Activated T-cell treated with anti-CD3 and anti-CD28 coated beads, Interleukin-2, amount 50 U/mL, for 72 hours (primary cell): ENCODE results near the gene CHERP. TPM values are rescaled to one million over a fixed set of nuclear protein-coding genes. Genes with fewer than 3 reads are reported as not detected.
"Not testable (repeated sequence)": the region's sequence is repeated elsewhere in the genome, so short reads cannot be mapped to it uniquely, and the experiment has no call there.

Experiments
- ATAC-seq, 2 donors: fragments of 150-1000 bp; cut with Tn5 transposase; replicated peaks in 1 of 2; 2 replicates each; pipeline ENCODE4 v1.10.0; 2021; ENCODE audit warnings: moderate library complexity in 2 of 2, mild to moderate bottlenecking in 1 of 2
- DNase-seq, 2 donors: peaks; one replicate each; pipeline ENCODE4 v3.0.0; 2021 to 2022; ENCODE audit warnings: mixed read lengths in 1 of 2
- H3K27ac Mint-ChIP-seq: one replicate; pipeline ENCODE4 v1.8.0; 2022; ENCODE audit warnings: mild to moderate bottlenecking, moderate library complexity, mixed read lengths
- H3K27me3 Mint-ChIP-seq: one replicate; pipeline ENCODE4 v1.8.0; 2022; ENCODE audit warnings: low read depth, mixed read lengths
- H3K36me3 Mint-ChIP-seq, 2 donors: one replicate each; pipeline ENCODE4 v1.8.0; 2022; ENCODE audit warnings: mixed read lengths in 2 of 2, mild to moderate bottlenecking in 1 of 2; ENCODE audit not compliant: insufficient read depth in 2 of 2
- H3K4me1 Mint-ChIP-seq: one replicate; pipeline ENCODE4 v1.8.0; 2022; ENCODE audit warnings: low read depth, mixed read lengths
- H3K4me3 Mint-ChIP-seq, 2 donors: one replicate each; pipeline ENCODE4 v1.8.0; 2022; ENCODE audit warnings: mild to moderate bottlenecking in 2 of 2, mixed read lengths in 2 of 2, moderate library complexity in 2 of 2
- H3K9me3 Mint-ChIP-seq, 2 donors: one replicate each; pipeline ENCODE4 v1.8.0; 2022; ENCODE audit warnings: mixed read lengths in 2 of 2
- total RNA-seq, 2 donors: library from RNA; stranded (reverse); gene quantifications; one replicate each; pipeline ENCODE4 v1.2.3, GENCODE V29; 2022

The CHERP gene
- total RNA-seq, 2 donors from 2014 or later, result 54.8 to 59.6 TPM

DNA sequence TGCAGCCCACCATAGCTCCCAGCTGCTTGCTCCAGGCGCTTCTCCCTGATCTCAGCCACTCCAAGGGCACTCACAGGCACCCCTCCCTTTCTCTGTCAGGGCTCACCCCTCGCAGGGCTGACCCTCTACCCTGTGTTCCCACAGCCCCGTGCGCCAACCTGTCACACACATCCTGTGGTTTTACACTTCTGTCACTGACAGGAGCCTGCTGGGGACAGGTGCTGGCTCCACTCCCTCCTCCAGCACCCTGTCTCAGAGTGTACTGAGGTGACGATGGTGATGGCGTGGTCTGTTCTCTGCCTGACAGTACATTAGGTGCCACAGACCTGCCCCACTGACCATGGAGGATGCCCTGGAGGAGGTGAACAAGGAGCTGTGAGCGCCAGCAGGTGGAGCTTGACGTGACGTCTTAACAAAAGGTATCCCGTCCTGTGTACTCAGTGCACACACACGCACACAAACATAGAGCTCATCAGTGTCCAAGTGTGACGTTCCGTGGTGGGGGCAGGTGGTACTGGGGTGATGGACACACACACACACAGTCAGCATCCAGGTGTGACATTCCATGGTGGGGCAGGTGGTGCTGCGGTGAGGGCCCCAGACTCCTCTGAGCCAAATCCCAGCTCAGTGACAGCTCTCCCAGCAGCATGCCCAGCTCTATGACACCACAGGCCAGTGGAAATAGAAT is 25.2 kb downstream of the CHERP start:
- Mint-ChIP-seq H3K9me3 (no peaks in the 10 kb centered on the region), H3K27me3 (no peaks in the 10 kb centered on the region), H3K36me3 (peaks cover 0 to 5% of the 10 kb centered on the region in 2 donors), H3K27ac (no peak overlapping the region), H3K4me1 (no peaks in the 10 kb centered on the region), H3K4me3 (no peak overlapping the region)
- ATAC-seq (peak in 1 of 2 donors; percentile 14), DNase-seq (no peak)

DNA sequence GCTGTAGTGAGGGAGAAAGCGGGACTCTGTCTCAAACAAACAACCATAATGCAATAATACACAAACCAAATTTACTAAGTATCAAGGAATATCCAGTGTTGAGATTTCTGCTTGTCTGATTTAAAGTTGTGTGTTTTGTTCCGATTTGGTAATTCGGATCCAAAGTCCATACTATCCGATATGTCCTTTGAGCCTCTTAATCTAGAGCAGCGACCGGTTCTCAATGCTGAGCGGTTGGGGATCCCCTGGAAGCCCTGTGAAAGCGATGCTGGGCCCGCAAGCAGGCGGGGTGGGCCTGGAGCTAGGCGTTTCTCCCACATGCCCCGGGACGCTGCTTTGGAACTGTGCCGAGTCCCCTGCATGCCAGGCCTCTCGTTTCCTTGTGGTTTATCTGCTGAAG is 25.9 kb downstream of the CHERP start:
- Mint-ChIP-seq H3K4me1 (no peaks in the 10 kb centered on the region), H3K27ac (no peak overlapping the region), H3K4me3 (no peak overlapping the region), H3K27me3 (no peaks in the 10 kb centered on the region), H3K36me3 (peaks cover 0 to 5% of the 10 kb centered on the region in 2 donors), H3K9me3 (no peaks in the 10 kb centered on the region)
- DNase-seq (no peak), ATAC-seq (no peak)

DNA sequence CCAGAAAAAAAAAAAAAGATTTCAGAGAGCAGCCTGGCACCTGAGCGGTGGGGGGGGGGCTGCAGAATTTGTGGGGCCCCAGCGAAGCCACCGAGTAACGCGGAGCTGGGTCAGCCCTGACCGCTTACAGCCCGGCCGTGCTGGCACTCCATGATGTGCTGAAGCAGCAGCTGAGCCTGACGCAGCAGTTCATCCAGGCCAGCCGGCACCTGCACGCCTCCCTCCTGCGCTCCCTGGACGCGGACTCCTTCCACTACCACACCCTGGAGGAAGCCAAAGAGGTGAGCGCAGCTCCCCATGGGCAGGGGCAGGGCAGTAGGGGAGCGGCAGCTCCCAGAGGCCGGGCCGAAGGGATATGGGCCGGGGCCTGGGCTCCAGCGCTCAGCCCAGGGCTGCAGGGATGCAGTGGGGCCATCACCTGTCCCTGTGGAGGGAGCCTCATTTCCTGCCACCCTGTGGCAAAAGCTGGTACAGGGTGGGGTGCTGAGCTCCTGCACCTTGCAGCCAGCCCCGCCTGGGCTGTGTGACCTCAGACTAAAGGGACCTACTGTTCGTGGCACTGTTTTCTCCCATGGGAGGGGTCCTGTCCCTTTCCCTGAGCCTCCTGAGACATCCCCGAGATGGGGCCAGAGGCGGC is 27.7 kb downstream of the CHERP start:
- H3K4me1 Mint-ChIP-seq, result no peaks in the 10 kb centered on the region
- H3K36me3 Mint-ChIP-seq, result peaks cover 0 to 5% of the 10 kb centered on the region in 2 donors
- H3K27me3 Mint-ChIP-seq, result no peaks in the 10 kb centered on the region
- ATAC-seq (peak; percentile 27 to 31), DNase-seq (no peak)
- H3K27ac Mint-ChIP-seq, result no peak overlapping the region
- H3K4me3 Mint-ChIP-seq, result no peak overlapping the region
- no peaks in the 10 kb centered on the region for H3K9me3 Mint-ChIP-seq

DNA sequence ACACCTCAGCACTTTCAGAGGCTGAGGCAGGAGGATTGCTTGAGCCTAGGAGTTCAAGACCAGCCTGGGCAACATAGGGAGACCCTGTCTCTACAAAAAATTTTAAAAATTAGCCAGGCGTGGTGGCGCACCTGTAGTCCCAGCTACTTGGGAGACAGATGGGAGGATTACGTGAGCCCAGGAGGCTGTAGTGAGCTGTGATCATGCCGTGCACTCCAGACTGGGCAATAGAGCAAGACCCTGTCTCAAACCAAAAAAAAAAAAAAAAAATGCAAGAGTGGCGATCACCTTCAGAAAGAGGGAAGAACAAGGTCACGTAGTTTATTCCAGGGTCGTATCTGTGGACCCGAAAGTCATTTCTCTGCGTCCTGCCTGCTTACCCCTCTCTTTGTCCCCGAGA is 29.6 kb downstream of the CHERP start:
- ATAC-seq, result not testable (repeated sequence)

DNA sequence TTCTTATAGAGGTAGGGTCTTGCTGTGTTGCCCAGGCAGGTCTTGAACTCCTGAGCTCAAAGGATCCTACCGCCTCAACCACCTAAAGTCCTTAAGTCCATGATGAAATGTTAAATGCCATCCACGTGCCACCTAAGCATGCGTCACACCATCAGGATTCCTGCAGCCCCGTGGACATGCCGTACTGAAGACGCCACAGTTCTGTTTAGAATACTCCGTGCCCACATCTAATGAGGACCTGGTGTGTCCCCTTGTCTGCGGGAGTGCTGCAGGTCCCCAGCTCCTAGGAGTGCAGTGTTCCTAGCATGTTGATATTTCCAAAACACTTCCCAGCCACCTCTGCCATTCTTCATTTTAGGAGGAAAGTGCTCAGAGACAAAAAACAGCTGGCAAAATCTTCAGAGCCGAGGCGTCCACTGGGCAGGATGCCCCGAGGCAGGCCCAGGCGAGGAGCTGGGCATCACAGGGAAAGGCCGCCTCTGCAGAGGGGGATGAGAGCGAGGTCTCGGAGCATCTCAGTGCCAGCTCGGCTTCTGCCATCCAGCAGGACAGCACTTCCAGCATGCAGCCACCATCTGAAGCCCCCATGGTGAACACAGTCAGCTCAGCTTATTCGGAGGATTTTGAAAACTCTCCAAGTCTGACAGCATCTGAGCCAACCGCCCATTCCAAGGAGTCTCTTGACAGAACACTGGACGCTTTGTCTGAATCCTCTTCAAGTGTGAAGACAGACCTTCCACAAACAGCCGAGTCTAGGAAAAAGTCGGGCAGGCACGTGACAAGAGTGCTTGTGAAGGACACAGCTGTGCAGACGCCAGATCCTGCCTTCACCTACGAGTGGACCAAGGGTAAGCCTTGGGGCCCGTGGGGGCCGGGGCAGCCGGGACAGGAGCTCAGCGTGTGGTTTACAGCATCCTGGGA is 32.8 kb downstream of the CHERP start:
- Mint-ChIP-seq H3K4me3 (no peak overlapping the region), H3K27me3 (no peaks in the 10 kb centered on the region), H3K27ac (no peak overlapping the region), H3K4me1 (no peaks in the 10 kb centered on the region), H3K36me3 (peaks cover 0 to 3% of the 10 kb centered on the region in 2 donors), H3K9me3 (no peaks in the 10 kb centered on the region)
- no peak for DNase-seq
- ATAC-seq, result no peak

More for the DNA sequence above, 29.6 kb downstream of the CHERP start:
- H3K4me1 Mint-ChIP-seq, H3K9me3 Mint-ChIP-seq, H3K4me3 Mint-ChIP-seq, H3K27me3 Mint-ChIP-seq, H3K27ac Mint-ChIP-seq, DNase-seq, H3K36me3 Mint-ChIP-seq: not testable (repeated sequence)

DNA sequence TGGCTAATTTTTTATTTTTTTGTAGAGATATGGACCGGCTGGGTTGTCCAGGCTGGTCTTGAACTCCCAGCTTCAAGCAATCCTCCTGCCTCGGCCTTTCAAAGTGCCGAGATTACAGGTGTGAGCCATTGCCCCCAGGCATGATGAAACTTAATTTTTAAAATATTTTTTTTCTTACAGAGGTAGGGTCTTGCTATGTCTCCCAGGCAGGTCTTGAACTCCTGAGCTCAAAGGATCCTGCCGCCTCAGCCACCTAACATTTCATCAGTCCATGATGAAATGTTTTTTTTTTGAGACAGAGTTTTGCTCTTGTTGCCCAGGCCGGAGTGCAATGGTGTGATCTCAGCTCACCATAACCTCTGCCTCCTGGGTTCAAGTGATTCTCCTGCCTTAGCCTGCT is 33.7 kb downstream of the CHERP start:
- no peak overlapping the region for H3K4me3 Mint-ChIP-seq
- no peak for ATAC-seq
- DNase-seq, result no peak
- H3K4me1 Mint-ChIP-seq, result no peaks in the 10 kb centered on the region
- no peaks in the 10 kb centered on the region for H3K9me3 Mint-ChIP-seq
- no peaks in the 10 kb centered on the region for H3K27me3 Mint-ChIP-seq
- peaks cover 0 to 3% of the 10 kb centered on the region in 2 donors for H3K36me3 Mint-ChIP-seq
- H3K27ac Mint-ChIP-seq, result no peak overlapping the region

DNA sequence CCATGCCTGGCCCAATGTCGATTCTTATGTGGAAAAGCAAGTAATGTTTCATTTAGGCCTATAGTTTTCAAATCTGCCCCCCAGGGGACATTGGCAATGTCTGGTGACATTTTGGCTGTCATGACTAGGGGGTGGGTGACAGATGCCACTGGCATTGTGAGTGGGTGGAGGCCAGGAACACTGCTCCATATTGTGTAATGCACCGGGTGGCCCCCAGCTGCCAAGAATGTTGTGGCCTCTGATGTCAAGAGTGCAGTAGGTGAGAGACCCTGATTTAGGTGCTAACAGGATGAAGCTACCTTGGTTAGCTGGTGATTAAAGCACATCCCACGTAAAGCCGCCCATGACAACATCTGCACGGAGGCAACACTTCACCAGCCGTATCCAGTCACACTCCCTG is 35.3 kb downstream of the CHERP start:
- no peak overlapping the region for H3K27ac Mint-ChIP-seq
- H3K9me3 Mint-ChIP-seq, result no peaks in the 10 kb centered on the region
- DNase-seq (no peak), ATAC-seq (no peak)
- peaks cover 0 to 3% of the 10 kb centered on the region in 2 donors for H3K36me3 Mint-ChIP-seq
- H3K27me3 Mint-ChIP-seq, result no peaks in the 10 kb centered on the region
- H3K4me1 Mint-ChIP-seq, result no peaks in the 10 kb centered on the region
- H3K4me3 Mint-ChIP-seq, result no peak overlapping the region

DNA sequence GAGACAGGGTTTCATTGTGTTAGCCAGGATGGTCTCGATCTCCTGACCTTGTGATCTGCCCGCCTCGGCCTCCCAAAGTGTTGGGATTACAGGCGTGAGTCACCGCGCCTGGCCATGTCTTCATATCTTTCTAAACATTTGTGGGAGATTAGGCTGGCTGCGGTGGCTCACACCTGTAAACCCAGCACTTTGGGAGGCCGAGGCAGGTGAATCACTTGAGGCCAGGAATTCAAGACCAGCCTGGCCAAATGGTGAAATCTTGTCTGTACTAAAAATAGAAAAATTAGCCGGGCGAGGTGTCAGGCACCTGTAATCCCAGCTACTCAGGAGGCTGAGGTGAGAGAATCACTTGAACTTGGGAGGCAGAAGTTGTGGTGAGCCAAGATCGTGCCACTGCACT is 36.1 kb downstream of the CHERP start:
- not testable (repeated sequence) for ATAC-seq, H3K9me3 Mint-ChIP-seq, H3K4me1 Mint-ChIP-seq, H3K36me3 Mint-ChIP-seq, DNase-seq, H3K27me3 Mint-ChIP-seq, H3K4me3 Mint-ChIP-seq, H3K27ac Mint-ChIP-seq

DNA sequence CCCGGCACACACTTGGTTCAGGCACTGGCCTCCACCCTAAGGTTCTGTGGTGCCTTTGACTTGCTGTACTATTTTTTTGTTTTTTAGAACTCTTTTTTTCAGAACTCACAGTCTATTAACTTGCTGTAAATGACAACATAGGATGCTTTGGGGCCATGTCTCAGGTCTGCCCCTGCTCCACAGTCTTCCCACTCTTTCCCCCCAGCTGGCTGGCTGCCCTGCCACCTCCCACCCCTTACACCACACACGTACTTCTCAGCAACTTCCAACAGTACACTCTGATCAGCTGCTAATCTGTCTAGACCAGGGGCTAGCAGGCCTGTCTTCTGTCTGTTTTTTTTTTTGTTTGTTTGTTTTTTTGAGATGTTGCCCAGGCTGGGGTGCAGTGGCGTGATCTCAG is 38.0 kb downstream of the CHERP start:
- H3K9me3 Mint-ChIP-seq, result no peaks in the 10 kb centered on the region
- no peak overlapping the region for H3K4me3 Mint-ChIP-seq
- no peaks in the 10 kb centered on the region for H3K4me1 Mint-ChIP-seq
- no peaks in the 10 kb centered on the region for H3K27me3 Mint-ChIP-seq
- no peak for DNase-seq
- no peak for ATAC-seq
- H3K36me3 Mint-ChIP-seq, result peaks cover 0 to 3% of the 10 kb centered on the region in 2 donors
- H3K27ac Mint-ChIP-seq, result no peak overlapping the region

DNA sequence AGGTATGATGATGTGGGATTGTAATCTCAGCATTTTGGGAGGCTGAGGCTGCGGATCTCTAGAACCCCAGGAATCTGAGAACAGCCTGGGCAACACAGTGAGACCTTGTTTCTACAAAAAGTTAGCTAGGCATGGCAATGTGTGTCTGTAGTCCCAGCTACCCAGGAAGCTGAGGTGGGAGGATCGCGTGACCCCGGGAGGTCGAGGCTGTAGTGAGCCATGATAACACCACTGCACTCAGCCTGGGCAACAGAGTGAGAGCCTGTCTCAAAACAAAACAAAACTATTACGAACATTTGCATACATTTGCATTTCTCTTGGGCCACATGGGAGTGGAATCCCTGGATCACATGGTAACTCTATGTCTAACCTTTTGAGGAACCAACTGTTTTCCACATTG is 44.4 kb downstream of the CHERP start:
- H3K27me3 Mint-ChIP-seq, result no peaks in the 10 kb centered on the region
- no peak for DNase-seq
- peaks cover 32% of the 10 kb centered on the region for H3K4me1 Mint-ChIP-seq
- H3K9me3 Mint-ChIP-seq, result no peaks in the 10 kb centered on the region
- H3K4me3 Mint-ChIP-seq, result peak overlapping the region; percentile 89 to 92
- ATAC-seq, result no peak
- no peak overlapping the region for H3K27ac Mint-ChIP-seq
- H3K36me3 Mint-ChIP-seq, result peaks cover 0 to 2% of the 10 kb centered on the region in 2 donors

DNA sequence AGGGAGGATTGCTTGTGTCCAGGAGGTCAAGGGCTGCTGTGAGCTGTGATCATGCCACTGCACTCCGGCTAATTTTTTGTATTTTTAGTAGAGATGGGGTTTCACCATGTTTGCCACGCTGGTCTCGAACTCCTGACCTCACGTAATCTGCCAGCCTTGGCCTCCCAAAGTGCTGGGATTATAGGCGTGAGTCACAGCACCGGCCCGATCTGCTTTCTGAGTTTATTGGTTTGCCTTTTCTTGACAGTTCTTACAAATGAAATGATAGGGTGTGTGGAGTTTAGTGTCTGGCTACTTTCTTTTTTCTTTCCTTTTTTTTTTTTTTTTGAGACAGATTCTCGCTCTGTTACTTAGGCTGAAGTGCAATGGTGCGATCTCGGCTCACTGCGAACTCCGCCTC is 45.2 kb downstream of the CHERP start:
- ATAC-seq, result no peak
- Mint-ChIP-seq H3K9me3 (no peaks in the 10 kb centered on the region), H3K4me3 (peak overlapping the region; percentile 89 to 92), H3K27me3 (no peaks in the 10 kb centered on the region), H3K36me3 (peaks cover 0 to 2% of the 10 kb centered on the region in 2 donors), H3K4me1 (peaks cover 32% of the 10 kb centered on the region), H3K27ac (no peak overlapping the region)
- no peak for DNase-seq

DNA sequence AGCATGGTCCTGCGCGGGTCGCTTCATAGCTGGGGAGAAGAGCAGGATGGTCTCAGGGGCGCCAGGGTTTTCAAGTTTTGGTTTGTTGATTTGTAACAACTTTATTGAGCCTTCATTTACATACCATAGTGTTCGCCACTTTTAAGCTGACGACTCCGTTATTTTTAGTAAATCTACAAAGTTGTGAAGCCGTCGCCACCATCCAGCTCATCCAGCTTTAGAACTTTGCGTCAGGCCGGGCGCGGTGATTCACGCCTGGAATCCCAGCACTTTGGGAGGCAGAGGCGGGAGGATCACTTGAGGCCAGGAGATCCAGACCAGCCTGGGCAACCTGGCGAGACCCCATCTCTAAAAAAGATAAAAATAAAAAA is 45.6 kb downstream of the CHERP start:
- Mint-ChIP-seq H3K36me3 (peaks cover 0 to 2% of the 10 kb centered on the region in 2 donors), H3K4me1 (peaks cover 32% of the 10 kb centered on the region), H3K4me3 (peak overlapping the region; percentile 89 to 92), H3K9me3 (no peaks in the 10 kb centered on the region), H3K27me3 (no peaks in the 10 kb centered on the region), H3K27ac (no peak overlapping the region)
- DNase-seq, result no peak
- no peak for ATAC-seq

DNA sequence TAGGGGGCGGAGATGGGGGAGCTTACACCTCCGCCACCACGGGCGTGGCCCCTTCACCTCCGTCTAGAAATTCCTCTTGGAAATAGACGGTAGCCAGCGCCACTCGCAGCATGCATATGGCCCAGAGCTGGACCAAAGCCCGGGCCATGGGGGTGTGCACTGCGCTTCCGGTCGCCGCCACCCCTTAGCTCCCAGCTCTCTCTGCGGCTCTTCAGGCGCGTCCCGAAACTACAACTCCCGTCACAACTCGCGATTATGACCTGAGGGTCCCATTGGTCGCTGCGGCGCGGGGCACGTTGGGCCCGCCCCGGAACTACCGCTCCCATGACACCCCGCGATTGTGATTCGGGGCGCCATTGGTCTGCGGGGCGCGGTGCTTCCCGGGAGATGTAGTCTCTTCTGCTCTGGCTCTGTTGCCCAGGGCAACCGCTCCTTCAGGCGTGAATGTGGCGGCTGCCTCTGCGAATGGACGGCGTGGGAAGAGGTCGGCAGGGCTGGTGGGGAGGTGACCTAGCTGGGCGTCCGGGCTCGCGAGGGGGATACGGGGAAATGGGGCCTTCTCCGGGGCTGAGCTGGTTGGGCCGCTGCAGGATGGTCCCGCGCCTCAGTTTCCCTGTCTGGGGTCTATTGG is 46.1 kb downstream of the CHERP start, which contains the start of the genes C19orf44 and CALR3:
Gene C19orf44, plus strand, starts transcription at position 413 of the 631 bp plus-strand sequence. CDS start 4,399 bp downstream, outside the sequence.
Gene CALR3, minus strand, starts transcription at position 186 of the 631 bp plus-strand sequence. Its CDS starts 38 bp downstream, at position 148.
- Mint-ChIP-seq H3K36me3 (no peaks in the 10 kb centered on the region), H3K27ac (peak within 1 kb of the TSS; percentile 65), H3K4me3 (peak within 1 kb of the TSS; percentile 89 to 92), H3K9me3 (no peaks in the 10 kb centered on the region), H3K27me3 (no peaks in the 10 kb centered on the region), H3K4me1 (peaks cover 32% of the 10 kb centered on the region)
- ATAC-seq, result peak; percentile 98 to 99
- DNase-seq, result peak; percentile 97 to 98
